HG03520 (cell line): ENCODE results near the gene CLIP2.
"Not testable (repeated sequence)": the region's sequence is repeated elsewhere in the genome, so short reads cannot be mapped to it uniquely, and the experiment has no call there.

Source experiments
- ATAC-seq: cut with Tn5 transposase; IDR thresholded peaks from one replicate; pipeline ENCODE4 v1.9.1; 2021; ENCODE audit warnings: mild to moderate bottlenecking, moderate library complexity; ENCODE audit not compliant: unreplicated experiment

CLIP2 gene

GRCh38 chr7:74428023-74428422 is 138.8 kb downstream of the CLIP2 start:
- ATAC-seq, result no peak

- ATAC-seq, result no peak
These were observed 140.0 kb downstream of the CLIP2 start for GRCh38 chr7:74429153-74429747.

GRCh38 chr7:74430409-74430808 is 141.2 kb downstream of the CLIP2 start:
- ATAC-seq, result not testable (repeated sequence)

- no peak for ATAC-seq
These were observed 141.8 kb downstream of the CLIP2 start for GRCh38 chr7:74430961-74431466.

GRCh38 chr7:74437291-74437571 is 148.0 kb downstream of the CLIP2 start:
- ATAC-seq, result not testable (repeated sequence)

GRCh38 chr7:74438327-74438726 is 149.1 kb downstream of the CLIP2 start:
- ATAC-seq, result no peak

- no peak for ATAC-seq
These were observed 150.3 kb downstream of the CLIP2 start for GRCh38 chr7:74439541-74439940.

- ATAC-seq, result not testable (repeated sequence)
These were observed 150.9 kb downstream of the CLIP2 start for GRCh38 chr7:74440143-74440542.

GRCh38 chr7:74441801-74442200 is 152.6 kb downstream of the CLIP2 start:
- no peak for ATAC-seq

GRCh38 chr7:74443543-74444247 is 154.5 kb downstream of the CLIP2 start:
- no peak for ATAC-seq

GRCh38 chr7:74449144-74449543 is 159.9 kb downstream of the CLIP2 start:
- no peak for ATAC-seq

- ATAC-seq, result no peak
These were observed 160.7 kb downstream of the CLIP2 start for GRCh38 chr7:74449809-74450397.

- ATAC-seq, result no peak
These were observed 163.6 kb downstream of the CLIP2 start for GRCh38 chr7:74452748-74453321.

GRCh38 chr7:74453322-74454011 is 164.3 kb downstream of the CLIP2 start, which contains the start of gene GTF2IRD1:
GTF2IRD1 (plus strand) TSS chr7:74453906; CDS start chr7:74508081, 54,175 bp downstream.
- ATAC-seq, result no peak

- ATAC-seq, result no peak
These were observed 165.1 kb downstream of the CLIP2 start for GRCh38 chr7:74454021-74454924.

GRCh38 chr7:74454925-74455288 is 165.7 kb downstream of the CLIP2 start:
- no peak for ATAC-seq

GRCh38 chr7:74455291-74455804 is 166.1 kb downstream of the CLIP2 start:
- no peak for ATAC-seq
